Vagina (tissue), 2 donors: ENCODE measurements around the gene DUSP22. TPM values are rescaled to one million over a fixed set of nuclear protein-coding genes. Genes with fewer than 3 reads are reported as not detected.

ENCODE experiments used
- DNase-seq, 2 donors: peaks; one replicate each; pipeline ENCODE4 v3.0.0-alpha.2; 2017; ENCODE audit errors: extremely low spot score in 2 of 2
- H3K27ac ChIP-seq: fragments of 200-600 bp; sonication (generic); one replicate; pipeline ENCODE4 v1.5.1; 2019
- H3K27me3 ChIP-seq: fragments of 200-600 bp; sonication (generic); one replicate; pipeline ENCODE4 v1.5.1; 2019
- H3K36me3 ChIP-seq, 2 donors: fragments of 200-600 bp; sonication (generic); one replicate each; pipeline ENCODE4 v1.5.1; 2017 to 2019
- H3K4me1 ChIP-seq: fragments of 200-600 bp; sonication (generic); one replicate; pipeline ENCODE4 v1.5.1; 2019
- H3K4me3 ChIP-seq, 2 donors: fragments of 200-600 bp; sonication (generic); 1 replicate in 1 of 2; 2 replicates in 1 of 2; pipeline ENCODE4 v1.5.1; 2016 to 2019
- H3K9me3 ChIP-seq: fragments of 200-600 bp; sonication (generic); one replicate; pipeline ENCODE4 v1.5.1; 2019
- CTCF ChIP-seq, 3 experiments: fragments of 450-650 bp in 2 of 3; fragments of 200-600 bp in 1 of 3; sonication (generic) in 1 of 3; IDR thresholded peaks; one replicate each; pipeline ENCODE4 v1.5.1; 2017 to 2019; ENCODE audit warnings: antibody characterized with exemption in 3 of 3, mild to moderate bottlenecking in 2 of 3, moderate library complexity in 2 of 3
- POLR2A ChIP-seq, 2 donors: fragments of 450-650 bp; IDR thresholded peaks; one replicate each; pipeline ENCODE4 v1.6.1; 2017; ENCODE audit warnings: antibody characterized with exemption in 2 of 2, mild to moderate bottlenecking in 2 of 2, moderate library complexity in 2 of 2
- POLR2AphosphoS5 ChIP-seq, 2 donors: sonication (generic); formaldehyde crosslinking; IDR thresholded peaks; one replicate each; pipeline ENCODE4 v1.9.0; 2017; ENCODE audit warnings: antibody characterized with exemption in 2 of 2, mild to moderate bottlenecking in 2 of 2, low read depth in 1 of 2; ENCODE audit not compliant: insufficient read depth in 1 of 2
- intact Hi-C: fragments of 100-400 bp; cut with DNase I; formaldehyde crosslinking; loops from one replicate; pipeline ENCODE4 v1.15.1; 2023
- total RNA-seq: library from RNA; depleted of rRNA; stranded (reverse); fragments of >200 nt; gene quantifications from one replicate; pipeline ENCODE4 v1.2.3, GENCODE V29; 2016

Gene DUSP22
- total RNA-seq, 1 donor from 2014 or later: 57.5 TPM

GRCh38 chr6:310671-311070 lies 18.4 kb downstream of the DUSP22 start:
- TF ChIP-seq CTCF (IDR thresholded peaks at IDR 0.05) (no peak), POLR2A (IDR thresholded peaks at IDR 0.05) (no peak), POLR2AphosphoS5 (IDR thresholded peaks at IDR 0.05; ENCODE audit: insufficient read depth in 1 of 2, low read depth in 1 of 2) (no peak)
- no peak overlapping the region for H3K27ac ChIP-seq
- peaks cover 19% of the 10 kb centered on the region for H3K4me1 ChIP-seq
- intact Hi-C loops: no loop called here
- H3K4me3 ChIP-seq: no peak overlapping the region
- no peaks in the 10 kb centered on the region for H3K9me3 ChIP-seq
- no peak for DNase-seq
- H3K36me3 ChIP-seq: no peaks in the 10 kb centered on the region
- H3K27me3 ChIP-seq: no peaks in the 10 kb centered on the region

- no peaks in the 10 kb centered on the region for H3K36me3 ChIP-seq
- no peak overlapping the region for H3K27ac ChIP-seq
- H3K4me3 ChIP-seq: no peak overlapping the region
- H3K27me3 ChIP-seq: no peaks in the 10 kb centered on the region
- H3K9me3 ChIP-seq: no peaks in the 10 kb centered on the region
- H3K4me1 ChIP-seq: peaks cover 11% of the 10 kb centered on the region
- no peak for DNase-seq
- TF ChIP-seq POLR2AphosphoS5 (IDR thresholded peaks at IDR 0.05; ENCODE audit: insufficient read depth in 1 of 2, low read depth in 1 of 2): no peak
- TF ChIP-seq POLR2A (IDR thresholded peaks at IDR 0.05): no peak
- no peak for TF ChIP-seq CTCF (IDR thresholded peaks at IDR 0.05)
- intact Hi-C loops: no loop called here
Measured at GRCh38 chr6:311679-312220, 19.5 kb downstream of the DUSP22 start.

DNA sequence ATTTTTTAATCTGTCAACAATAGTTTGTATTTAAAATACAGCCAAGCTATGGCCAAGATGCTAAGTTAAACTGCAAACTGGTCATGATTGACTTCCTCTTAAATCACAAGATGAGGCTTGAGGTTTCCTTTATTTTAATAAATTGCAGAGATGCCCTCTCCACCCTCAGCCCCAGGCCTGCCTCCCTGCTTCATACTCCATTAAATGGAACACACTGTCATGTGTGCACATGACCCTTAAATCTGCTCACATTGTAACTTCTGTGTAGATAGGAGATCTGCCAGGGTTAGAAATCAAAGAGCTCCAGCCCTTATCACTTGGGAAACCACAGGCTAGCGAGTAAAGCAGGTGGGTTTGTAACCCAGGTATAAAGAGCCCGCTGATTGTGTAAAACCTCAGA lies 20.8 kb downstream of the DUSP22 start:
- TF ChIP-seq POLR2A (IDR thresholded peaks at IDR 0.05): no peak
- no peak for TF ChIP-seq CTCF (IDR thresholded peaks at IDR 0.05)
- no peak for TF ChIP-seq POLR2AphosphoS5 (IDR thresholded peaks at IDR 0.05; ENCODE audit: insufficient read depth in 1 of 2, low read depth in 1 of 2)
- H3K4me1 ChIP-seq: no peaks in the 10 kb centered on the region
- no peaks in the 10 kb centered on the region for H3K9me3 ChIP-seq
- no peak overlapping the region for H3K4me3 ChIP-seq
- DNase-seq: no peak
- no peaks in the 10 kb centered on the region for H3K27me3 ChIP-seq
- H3K36me3 ChIP-seq: no peaks in the 10 kb centered on the region
- intact Hi-C loops: no loop called here
- no peak overlapping the region for H3K27ac ChIP-seq

GRCh38 chr6:313917-314316 lies 21.6 kb downstream of the DUSP22 start:
- TF ChIP-seq POLR2AphosphoS5 (IDR thresholded peaks at IDR 0.05; ENCODE audit: insufficient read depth in 1 of 2, low read depth in 1 of 2): no peak
- TF ChIP-seq CTCF (IDR thresholded peaks at IDR 0.05): no peak
- TF ChIP-seq POLR2A (IDR thresholded peaks at IDR 0.05): no peak
- DNase-seq: no peak
- no peaks in the 10 kb centered on the region for H3K9me3 ChIP-seq
- H3K27me3 ChIP-seq: no peaks in the 10 kb centered on the region
- H3K36me3 ChIP-seq: no peaks in the 10 kb centered on the region
- no peaks in the 10 kb centered on the region for H3K4me1 ChIP-seq
- no peak overlapping the region for H3K27ac ChIP-seq
- intact Hi-C loops: no loop called here
- no peak overlapping the region for H3K4me3 ChIP-seq

DNA sequence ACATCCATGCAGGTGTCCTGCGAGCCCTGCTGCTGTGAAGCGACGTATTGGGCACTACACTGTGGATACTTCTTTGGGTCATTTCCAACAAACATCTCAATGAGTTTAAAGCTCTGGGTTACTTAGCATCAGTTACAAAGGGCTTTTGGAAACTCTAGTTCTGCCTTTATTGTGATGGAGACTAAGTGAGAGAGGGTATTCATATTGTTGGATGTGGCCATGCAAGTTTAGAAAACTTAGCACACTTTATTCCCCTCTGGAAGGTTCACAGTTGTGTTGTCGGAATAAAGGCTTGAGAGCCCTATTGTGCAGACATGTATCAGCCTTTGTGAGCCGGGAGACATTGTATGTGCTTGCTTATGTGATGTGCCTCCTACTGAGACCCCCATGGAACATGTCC lies 22.1 kb downstream of the DUSP22 start:
- H3K9me3 ChIP-seq: no peaks in the 10 kb centered on the region
- TF ChIP-seq CTCF (IDR thresholded peaks at IDR 0.05) (no peak), POLR2AphosphoS5 (IDR thresholded peaks at IDR 0.05; ENCODE audit: insufficient read depth in 1 of 2, low read depth in 1 of 2) (no peak), POLR2A (IDR thresholded peaks at IDR 0.05) (no peak)
- no peaks in the 10 kb centered on the region for H3K4me1 ChIP-seq
- no peak overlapping the region for H3K27ac ChIP-seq
- intact Hi-C loops: no loop called here
- no peaks in the 10 kb centered on the region for H3K27me3 ChIP-seq
- no peak for DNase-seq
- H3K36me3 ChIP-seq: no peaks in the 10 kb centered on the region
- H3K4me3 ChIP-seq: no peak overlapping the region
